Coronary artery (tissue), 2 donors: Measurements from ENCODE around the gene RD3L.

ENCODE experiments used
- DNase-seq: peaks from one replicate; pipeline ENCODE4 v3.0.0-alpha.2; 2017; ENCODE audit warnings: low spot score
- H3K27ac ChIP-seq, 2 donors: fragments of 200-600 bp; sonication (generic); one replicate each; pipeline ENCODE4 v1.5.1; 2016 to 2019
- H3K4me3 ChIP-seq: fragments of 200-600 bp; sonication (generic); 2 replicates; pipeline ENCODE4 v1.5.1; 2016; ENCODE audit warnings: mild to moderate bottlenecking, moderate library complexity
- TF ChIP-seq, protein P1 (sequence below): fragments of 200-600 bp; sonication (generic); IDR thresholded peaks from one replicate; pipeline ENCODE4 v1.5.1; 2019; ENCODE audit warnings: antibody characterized with exemption

Gene RD3L

DNA sequence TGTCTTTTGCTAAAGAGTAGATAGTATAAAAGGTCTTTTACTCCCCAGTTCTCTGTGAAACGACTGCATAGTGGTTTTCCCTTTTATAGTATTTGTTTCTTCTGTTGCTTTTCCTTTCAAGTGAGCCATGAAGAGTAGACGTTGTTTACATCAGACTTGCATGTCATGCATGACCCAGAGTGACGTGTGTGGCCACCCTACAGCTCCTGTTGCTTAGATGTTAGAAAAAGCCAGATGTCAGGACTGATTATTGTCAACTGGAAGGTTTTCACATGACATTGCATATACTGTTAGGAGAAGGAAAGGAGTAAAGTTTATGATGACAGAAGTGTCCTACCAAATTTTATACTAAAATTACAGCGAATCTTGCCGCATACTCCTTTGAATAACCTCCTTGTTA is 1.3 kb upstream of the RD3L start:
- Histone ChIP-seq H3K27ac (no peak overlapping the region), H3K4me3 (no peak overlapping the region)
- TF ChIP-seq, protein P1, sequence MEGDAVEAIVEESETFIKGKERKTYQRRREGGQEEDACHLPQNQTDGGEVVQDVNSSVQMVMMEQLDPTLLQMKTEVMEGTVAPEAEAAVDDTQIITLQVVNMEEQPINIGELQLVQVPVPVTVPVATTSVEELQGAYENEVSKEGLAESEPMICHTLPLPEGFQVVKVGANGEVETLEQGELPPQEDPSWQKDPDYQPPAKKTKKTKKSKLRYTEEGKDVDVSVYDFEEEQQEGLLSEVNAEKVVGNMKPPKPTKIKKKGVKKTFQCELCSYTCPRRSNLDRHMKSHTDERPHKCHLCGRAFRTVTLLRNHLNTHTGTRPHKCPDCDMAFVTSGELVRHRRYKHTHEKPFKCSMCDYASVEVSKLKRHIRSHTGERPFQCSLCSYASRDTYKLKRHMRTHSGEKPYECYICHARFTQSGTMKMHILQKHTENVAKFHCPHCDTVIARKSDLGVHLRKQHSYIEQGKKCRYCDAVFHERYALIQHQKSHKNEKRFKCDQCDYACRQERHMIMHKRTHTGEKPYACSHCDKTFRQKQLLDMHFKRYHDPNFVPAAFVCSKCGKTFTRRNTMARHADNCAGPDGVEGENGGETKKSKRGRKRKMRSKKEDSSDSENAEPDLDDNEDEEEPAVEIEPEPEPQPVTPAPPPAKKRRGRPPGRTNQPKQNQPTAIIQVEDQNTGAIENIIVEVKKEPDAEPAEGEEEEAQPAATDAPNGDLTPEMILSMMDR = no peak
- DNase-seq = no peak

DNA sequence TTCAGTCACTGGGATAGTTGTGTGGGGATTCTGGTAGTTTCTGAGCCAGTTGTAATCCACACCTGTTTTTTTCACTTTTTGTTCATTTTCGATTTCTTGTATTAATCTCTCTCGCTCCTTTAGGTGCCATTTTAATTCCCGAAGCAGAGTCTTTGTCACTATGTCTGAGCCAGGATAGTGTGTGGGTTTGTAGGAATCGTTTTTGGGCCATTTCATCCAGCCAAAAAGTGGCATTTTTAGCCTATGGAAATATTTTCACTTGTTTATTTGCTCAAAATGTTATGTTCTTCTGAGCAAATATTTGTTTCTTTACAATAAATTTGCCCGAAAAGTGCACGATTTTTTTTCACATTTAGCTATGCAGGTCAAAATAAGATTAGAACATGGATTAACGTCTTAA is 867 bp downstream of the RD3L start:
- no peak overlapping the region for H3K27ac ChIP-seq
- TF ChIP-seq, protein P1 = no peak
- no peak for DNase-seq
- H3K4me3 ChIP-seq = no peak overlapping the region

DNA sequence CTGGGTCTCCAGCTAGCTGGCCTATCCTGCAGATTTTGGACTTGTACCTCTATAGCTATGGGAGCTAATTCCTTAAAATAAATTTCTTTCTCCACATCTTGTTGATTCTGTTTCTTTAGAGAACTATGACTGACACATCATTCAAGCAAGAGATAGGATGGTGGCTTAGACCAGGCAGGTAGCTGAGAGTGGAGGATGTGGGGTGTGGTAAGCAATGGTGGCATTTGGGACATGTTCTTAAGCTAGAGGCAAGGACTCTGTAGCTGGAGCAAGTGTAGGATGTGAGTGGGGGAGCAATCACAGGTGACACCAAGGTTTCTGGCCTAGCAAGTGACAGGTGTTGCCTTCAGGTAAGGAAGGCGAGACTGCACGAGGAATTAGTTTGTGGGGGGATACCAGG is 7.2 kb downstream of the RD3L start:
- no peak for DNase-seq
- TF ChIP-seq, protein P1 = no peak
- Histone ChIP-seq H3K4me3 (no peak overlapping the region), H3K27ac (no peak overlapping the region)

DNA sequence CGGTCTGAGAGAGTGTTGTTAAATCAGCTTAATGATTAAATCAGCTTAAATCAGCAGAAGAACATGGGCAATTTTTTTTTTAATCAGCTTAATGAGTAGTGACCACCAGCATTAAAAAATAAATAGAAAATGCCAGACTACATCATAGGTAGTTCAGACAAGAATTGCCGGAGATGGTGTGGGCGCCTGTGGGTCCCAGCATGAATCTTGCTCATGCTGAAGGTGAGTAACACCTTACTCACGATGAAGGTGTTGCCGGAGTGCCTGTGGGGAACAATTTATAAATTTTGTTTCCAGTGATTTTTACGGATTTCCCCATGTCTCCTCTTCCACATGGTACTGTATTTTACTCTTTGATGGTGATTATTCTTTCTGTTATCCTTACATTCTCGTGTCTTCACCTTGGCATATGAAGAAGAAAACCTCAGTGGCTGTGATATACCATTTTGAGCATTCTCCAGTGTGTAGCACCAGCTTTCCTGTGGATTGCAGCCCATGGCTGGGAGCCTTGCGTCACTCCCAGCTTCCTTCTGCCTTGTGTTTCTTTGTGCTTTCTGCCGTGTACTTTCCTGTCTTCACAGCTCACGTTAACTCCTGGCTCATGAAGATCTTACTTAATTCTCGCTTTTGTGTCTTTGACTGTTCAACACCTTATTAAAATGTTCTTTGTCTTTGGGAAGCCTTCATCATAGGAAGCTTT is 9.4 kb downstream of the RD3L start:
- TF ChIP-seq, protein P1 = no peak
- DNase-seq = no peak
- H3K27ac ChIP-seq = no peak overlapping the region
- no peak overlapping the region for H3K4me3 ChIP-seq

DNA sequence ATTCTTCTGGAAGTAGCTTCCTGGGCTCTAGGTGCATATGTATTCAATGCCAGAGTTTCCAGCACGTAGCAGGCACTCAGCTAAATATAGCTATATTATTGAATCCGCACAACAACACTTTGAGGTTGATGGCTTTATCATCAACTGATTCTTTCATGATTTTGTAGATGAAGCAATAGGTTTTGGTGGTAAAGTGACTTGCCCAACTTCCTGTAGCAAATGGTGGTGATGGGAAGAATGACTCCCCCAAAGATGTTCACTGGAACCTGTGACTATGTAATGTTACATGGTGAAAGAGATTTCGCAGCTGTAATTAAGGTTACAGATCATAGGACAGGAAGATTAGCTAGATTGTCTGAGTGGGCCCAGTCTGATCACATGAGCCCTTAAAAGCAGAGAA is 10.9 kb downstream of the RD3L start:
- no peak for DNase-seq
- no peak overlapping the region for H3K27ac ChIP-seq
- TF ChIP-seq, protein P1 = no peak
- H3K4me3 ChIP-seq = no peak overlapping the region

DNA sequence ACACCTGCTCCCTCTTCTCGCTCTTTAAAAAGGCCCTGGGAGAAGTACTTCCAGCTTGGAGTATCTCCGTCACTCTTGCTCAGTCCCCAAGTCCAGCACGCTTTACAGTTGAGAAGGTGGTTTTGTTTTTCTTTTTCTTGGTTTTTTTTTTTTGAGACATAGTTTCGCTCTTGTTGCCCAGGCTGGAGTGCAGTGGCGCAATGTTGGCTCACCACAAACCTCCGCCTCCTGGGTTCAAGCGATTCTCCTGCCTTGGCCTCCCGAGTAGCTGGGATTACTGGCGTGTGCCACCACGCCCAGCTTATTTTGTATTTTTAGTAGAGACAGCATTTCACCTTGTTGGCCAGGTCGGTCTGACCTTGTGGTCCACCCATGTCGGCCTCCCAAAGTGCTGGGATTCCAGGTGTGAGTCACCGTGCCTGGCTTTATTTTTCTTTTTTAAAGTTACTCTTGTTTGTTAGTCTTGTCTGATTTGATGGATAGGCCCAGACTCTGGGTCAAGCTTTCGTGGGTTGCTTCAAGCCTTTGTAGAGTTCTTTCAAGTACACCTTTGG is 12.2 kb downstream of the RD3L start:
- DNase-seq = no peak
- no peak overlapping the region for H3K27ac ChIP-seq
- TF ChIP-seq, protein P1 = no peak
- no peak overlapping the region for H3K4me3 ChIP-seq
